Heart left ventricle (tissue), 13 donors: Measurements from ENCODE around the gene IL12RB2.

Experiments used
- CTCF ChIP-seq, 12 donors: fragments of 200-600 bp; sonication (generic) in 4 of 12; IDR thresholded peaks; one replicate each; pipeline versions ENCODE4 v1.5.0 to v1.8.0; 2018 to 2022; ENCODE audit warnings: antibody characterized with exemption in 12 of 12, mild to moderate bottlenecking in 5 of 12
- POLR2A ChIP-seq, 2 donors: fragments of 450-650 bp; IDR thresholded peaks; one replicate each; pipeline ENCODE4 v1.6.1; 2017; ENCODE audit warnings: antibody characterized with exemption in 2 of 2, mild to moderate bottlenecking in 2 of 2, moderate library complexity in 2 of 2
- donor health status: ischemic (EF 13 %, LVEDD 7.1; RV severe dilation, severe dysfunction).
- donor health status: DM: no; HTN: yes; CAD: no.
- donor health status: DM: no; HTN: no; CAD: no.
- donor health status: ischemic (EF 25% LVEDD 6.9; RV normal size, moderate dysfunction).
- donor health status: ischemic (EF 25% LVEDD 5.7; RV mildly dilated, moderate dysfunction).
- donor health status: ischemic (EF 35%, LVEDD 5.7; RV mildly dilated, moderate dysfunction).
- donor health status: nonischemic (EF 11% LVEDD 7.7; RV severe dilation, severe dysfunction).
- donor health status: DM: yes; HTN: yes; CAD: no.
- donor health status: PGD.
- donor health status: ischemic (EF 29% LVEDD 5.4; RV normal size, mild dysfunction).
- donor health status: nonischemic (EF 23%, LVEDD 6.1; RV moderate dilation, normal function).

- TF ChIP-seq CTCF (IDR thresholded peaks at IDR 0.05) = no peak
- no peak for TF ChIP-seq POLR2A (IDR thresholded peaks at IDR 0.05)
These were observed 124.4 kb downstream of the IL12RB2 start for GRCh38 chr1:67431869-67432578.
